Spleen (tissue), 7 donors: Measurements from ENCODE around the gene ZNF467.

ENCODE experiments used
- POLR2A ChIP-seq, 3 donors: fragments of 450-650 bp; IDR thresholded peaks; one replicate each; pipeline ENCODE4 v1.5.1; 2017; ENCODE audit warnings: antibody characterized with exemption in 3 of 3, mild to moderate bottlenecking in 1 of 3
- POLR2AphosphoS5 ChIP-seq, 3 donors: sonication (generic); formaldehyde crosslinking; IDR thresholded peaks; one replicate each; pipeline ENCODE4 v1.5.1; 2017; ENCODE audit warnings: antibody characterized with exemption in 3 of 3
- TF ChIP-seq, protein P1 (sequence below), 11 experiments: fragments of 200-600 bp in 7 of 11; fragments of 450-650 bp in 4 of 11; sonication (generic) in 4 of 11; IDR thresholded peaks in 8 of 11; conservative IDR thresholded peaks in 3 of 11; 1 replicate in 7 of 11; 2 replicates in 4 of 11; pipeline versions ENCODE4 v1.4.0 to v1.8.0; 2016 to 2021; ENCODE audit warnings: antibody characterized with exemption in 11 of 11, inconsistent platforms in 4 of 11, mild to moderate bottlenecking in 1 of 11
- donor health status: DM: no; HTN: no; CAD: no; lungs with moderate emphysema.
- donor health status: DM: no; HTN: no; CAD: no.
- donor health status: DM: no; HTN: no; CAD: no.

DNA sequence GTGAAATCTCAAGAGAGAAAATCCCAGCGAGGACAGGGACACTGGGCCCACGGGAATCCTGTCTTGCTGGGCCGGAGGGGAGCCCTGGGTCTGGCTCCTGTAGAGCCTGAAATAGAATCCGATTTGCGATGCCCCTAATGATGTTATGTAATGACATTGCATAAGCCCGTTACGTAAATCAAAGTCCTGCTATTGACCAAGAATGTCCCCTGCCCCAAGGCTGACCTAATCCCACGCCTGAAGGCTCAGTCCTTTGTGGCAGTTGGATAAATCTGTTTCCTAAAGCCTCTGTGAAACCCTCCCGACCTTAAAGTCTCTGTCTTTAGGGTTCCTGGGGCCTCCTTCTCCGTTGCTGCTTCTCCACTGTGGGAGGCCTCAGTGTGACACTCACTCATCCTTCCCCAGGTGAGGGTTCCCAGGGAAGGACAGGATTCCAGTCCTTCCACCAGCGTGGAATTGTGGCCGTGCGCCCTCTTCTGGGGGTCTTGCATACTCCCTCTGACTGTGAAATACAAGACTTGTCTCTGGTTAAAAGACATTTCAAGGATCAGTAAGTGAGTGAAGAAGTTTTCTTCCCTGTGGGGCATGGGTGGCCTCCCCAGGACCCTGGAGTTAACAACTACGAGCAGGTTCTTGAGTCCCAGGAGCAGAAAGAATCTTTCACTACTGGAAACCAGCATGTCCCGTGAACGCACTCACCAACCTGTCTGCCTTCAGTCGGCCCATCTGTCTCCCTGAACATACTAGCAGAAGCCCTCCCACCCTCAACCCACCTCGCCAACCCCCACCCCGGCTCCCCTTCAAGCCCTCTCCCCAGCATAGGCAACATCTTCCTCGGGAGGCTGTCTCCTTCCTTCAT, 19.8 kb downstream of the ZNF467 start:
- TF ChIP-seq, protein P1, sequence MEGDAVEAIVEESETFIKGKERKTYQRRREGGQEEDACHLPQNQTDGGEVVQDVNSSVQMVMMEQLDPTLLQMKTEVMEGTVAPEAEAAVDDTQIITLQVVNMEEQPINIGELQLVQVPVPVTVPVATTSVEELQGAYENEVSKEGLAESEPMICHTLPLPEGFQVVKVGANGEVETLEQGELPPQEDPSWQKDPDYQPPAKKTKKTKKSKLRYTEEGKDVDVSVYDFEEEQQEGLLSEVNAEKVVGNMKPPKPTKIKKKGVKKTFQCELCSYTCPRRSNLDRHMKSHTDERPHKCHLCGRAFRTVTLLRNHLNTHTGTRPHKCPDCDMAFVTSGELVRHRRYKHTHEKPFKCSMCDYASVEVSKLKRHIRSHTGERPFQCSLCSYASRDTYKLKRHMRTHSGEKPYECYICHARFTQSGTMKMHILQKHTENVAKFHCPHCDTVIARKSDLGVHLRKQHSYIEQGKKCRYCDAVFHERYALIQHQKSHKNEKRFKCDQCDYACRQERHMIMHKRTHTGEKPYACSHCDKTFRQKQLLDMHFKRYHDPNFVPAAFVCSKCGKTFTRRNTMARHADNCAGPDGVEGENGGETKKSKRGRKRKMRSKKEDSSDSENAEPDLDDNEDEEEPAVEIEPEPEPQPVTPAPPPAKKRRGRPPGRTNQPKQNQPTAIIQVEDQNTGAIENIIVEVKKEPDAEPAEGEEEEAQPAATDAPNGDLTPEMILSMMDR (IDR thresholded peaks at IDR 0.05 in 8 of 11, conservative IDR thresholded peaks at IDR 0.05 in 3 of 11): peak in 8 of 11 experiments; percentile 14 to 51 (median 36)
- TF ChIP-seq POLR2AphosphoS5 (IDR thresholded peaks at IDR 0.05) (peak in 1 of 3 donors; percentile 15), POLR2A (IDR thresholded peaks at IDR 0.05) (no peak)
